ENCODE data around the gene RUNX2.

The RUNX2 gene

DNA sequence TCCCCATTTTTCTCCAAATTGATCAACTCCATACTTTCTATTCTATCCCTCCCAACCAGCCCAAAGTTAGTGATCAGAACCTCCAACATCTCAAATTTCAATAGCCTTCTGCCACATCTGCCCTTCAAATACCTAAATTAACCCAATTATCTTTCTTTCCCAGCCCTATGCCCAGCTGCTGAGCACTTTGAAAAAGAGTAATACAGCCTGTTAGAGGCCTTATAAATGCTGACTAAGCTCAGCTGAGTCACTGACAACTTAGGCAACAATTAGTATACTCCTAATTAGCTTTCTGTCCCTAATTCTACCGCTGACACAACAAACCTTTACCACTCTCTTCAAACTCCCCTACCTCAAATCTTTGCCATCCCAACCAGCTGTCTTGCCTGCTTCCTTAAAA is 23.5 kb downstream of the RUNX2 start:
- no peak for DNase-seq

DNA sequence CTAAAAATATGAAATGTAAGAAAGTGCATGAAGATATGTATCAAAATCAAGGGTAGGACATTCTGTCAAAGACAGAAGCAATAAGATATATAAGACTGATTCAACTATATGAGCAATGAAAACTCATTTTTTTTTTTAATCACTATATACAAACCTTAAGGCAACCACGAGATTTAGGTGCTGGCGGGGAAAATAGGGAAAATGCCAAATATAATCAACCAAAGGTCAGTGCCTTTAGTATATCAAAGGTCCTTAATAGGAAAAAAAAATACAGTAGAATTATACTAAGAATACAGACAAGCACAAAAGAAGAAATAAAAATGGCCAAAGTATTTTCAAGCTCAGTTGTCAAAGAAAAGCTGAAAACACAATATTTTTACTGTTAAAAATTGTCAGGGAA is 25.5 kb downstream of the RUNX2 start:
- DNase-seq: no peak

DNA sequence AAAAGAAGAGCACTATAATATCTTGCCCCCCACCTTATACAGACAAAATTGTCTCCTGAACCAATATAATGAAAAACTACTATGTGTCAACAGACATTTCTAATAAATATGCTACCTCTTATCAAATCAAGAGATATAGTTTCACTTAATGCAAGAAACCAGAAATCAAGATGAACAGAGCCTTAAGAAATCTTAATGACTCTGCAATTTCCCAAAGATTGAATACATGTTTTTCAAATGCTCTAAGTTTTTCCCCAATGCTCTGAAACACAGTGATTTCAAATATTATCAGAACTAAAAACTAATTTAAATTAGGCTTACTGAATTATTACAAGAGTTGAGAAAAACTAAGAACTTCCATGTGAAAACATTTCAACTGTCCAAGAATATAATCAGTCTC is 36.3 kb downstream of the RUNX2 start:
- no peak for DNase-seq

DNA sequence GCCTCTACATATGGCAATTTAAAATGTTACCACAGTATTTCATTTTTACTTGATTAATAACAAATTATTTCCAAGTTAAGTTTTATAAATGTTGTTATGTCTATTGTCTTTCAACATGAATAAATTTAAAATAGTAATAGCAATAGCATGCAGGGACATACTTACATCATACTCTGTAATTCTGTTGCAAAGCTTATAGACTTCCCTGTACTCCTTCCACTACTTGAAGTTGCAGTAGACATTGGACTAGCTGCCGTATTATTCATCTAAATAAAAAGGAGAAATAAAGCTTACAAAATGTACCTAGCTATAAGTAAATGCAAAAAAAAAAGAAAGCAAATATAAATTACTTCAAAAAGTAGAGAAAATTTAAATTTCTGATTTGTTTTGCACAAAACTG is 36.9 kb downstream of the RUNX2 start:
- no peak for DNase-seq

DNA sequence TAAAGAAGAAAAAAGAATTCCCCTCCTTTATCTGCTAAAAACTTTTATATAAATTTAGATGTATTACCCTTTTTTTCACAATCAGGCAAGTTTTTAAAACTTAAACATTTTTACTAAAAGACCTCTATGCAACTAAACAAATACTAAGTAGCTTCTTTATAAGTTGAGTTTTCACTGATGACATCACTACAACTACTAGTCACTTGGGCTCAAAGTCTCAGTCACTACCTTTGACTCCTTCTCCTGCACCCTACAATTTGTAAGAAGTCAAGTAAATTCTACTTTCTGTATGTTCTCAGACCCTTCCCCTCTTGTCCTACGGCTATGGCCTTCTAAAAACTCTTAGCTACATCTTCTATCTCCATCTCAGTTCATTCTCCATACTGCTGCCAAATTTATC is 38.4 kb downstream of the RUNX2 start:
- DNase-seq: no peak

DNA sequence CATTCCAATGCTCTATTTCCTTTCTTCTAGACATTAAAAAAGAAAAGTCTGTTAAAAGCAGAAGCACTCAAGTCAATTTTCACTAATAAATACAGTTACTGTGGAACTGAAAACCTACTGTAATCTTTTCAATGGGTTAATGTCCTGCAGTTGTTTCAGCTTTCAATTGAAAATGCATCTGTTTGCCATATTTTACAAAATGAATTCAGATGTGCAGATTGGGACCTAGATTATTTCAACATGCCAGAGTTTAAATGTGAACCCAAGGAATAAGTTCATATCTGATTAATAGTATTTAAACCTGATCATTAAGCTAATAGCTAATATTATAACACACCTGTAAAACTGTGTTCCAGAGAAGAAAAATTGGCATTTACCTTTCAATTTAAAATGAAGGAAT is 39.9 kb downstream of the RUNX2 start:
- no peak for DNase-seq

DNA sequence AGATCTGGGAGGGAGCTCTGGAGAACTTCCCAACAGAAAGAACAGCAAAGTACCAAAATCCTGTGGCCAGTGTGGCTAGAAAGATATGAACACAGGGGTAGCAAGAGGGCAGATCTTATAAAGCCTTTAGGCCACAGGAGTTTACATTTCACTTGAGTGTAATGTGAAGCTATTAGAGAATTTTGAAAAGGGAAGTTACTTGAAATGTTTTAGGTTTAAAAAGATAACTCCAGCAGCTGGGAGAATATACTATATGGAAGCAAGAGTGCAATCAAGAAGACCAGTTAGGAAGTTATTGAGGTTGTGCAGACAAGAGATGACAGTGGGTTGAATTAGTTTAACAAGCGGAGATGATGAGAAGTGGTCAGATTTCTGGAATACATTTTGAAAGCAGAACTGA is 41.7 kb downstream of the RUNX2 start:
- no peak for DNase-seq

DNA sequence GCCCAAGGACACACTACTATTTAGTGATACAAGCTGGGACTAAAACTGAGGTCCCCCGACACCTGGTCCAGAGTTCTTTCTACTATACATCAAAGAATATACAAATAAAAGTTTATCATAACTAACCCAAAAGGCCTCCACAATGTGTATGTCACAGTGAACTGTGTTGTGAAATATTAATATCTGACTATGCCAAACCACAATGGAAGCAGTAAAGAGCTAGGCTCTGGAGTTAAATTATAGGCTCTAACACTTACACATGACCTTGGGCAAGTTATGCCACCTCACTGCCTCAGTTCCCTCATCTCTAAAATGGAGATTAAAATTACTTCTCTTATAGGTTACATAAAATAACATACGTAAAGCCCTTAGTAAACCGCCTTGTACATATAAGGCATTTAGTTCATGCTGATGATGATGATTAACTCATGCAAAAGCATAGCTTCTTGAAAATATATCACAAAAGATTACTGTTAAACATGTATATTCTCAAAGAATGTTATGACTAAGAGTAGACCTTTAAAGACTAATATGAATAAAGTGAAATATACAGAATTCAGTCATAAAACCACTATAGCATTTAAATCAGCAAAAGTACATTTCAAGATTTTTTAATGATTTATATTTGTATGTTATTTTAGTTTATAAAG is 43.9 kb downstream of the RUNX2 start:
- no peak for DNase-seq

DNA sequence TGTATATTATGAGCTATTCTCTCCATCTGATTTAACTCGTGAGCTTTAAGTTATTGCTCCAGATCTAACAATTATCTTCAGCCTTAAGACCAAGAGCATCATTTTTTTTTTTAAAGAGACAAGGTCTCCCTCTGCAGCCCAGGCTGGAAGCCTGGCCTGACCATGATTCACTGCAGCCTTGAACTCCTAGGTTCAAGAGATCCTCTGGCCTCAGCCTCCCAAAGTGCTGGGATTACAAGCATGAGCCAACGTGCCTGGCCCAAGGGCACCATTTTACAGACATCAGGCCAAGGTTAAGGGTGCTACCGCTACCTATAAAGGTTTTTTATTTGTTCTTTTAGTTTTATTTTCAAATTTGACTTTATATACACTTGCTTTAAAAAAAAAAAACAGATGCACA is 47.3 kb downstream of the RUNX2 start:
- DNase-seq: no peak

DNA sequence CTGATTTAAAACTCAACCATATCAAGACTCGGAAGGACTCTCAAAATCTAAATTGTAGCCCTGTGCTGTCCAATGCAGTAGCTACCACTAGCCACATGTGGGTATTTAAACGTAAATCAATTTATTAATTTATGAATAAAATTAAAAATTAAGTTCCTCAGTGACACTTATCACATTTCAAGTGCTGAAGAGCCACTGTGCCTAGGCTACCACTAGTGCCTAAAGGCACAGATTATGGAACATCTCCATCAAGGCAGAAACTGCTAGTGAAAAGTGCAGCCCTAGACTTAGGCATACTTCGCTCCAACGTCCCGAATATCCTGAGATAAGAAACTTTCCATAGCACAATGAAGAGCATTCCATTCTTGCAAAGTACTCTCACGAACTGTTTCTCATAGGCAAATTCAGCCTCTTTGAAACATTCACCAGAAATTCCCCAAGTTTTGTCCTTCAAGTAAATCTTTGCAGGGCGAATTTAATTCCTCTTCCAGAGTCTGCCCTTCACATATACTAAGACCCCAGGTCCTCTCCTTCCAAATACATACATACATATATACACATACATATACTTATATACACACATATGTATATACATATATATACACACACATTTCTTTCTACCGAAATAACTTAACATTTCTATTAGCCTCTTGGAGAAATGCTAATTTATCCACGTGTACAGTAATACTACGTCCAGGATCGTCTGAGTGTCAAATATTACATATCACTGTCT is 48.3 kb downstream of the RUNX2 start:
- DNase-seq: no peak

DNA sequence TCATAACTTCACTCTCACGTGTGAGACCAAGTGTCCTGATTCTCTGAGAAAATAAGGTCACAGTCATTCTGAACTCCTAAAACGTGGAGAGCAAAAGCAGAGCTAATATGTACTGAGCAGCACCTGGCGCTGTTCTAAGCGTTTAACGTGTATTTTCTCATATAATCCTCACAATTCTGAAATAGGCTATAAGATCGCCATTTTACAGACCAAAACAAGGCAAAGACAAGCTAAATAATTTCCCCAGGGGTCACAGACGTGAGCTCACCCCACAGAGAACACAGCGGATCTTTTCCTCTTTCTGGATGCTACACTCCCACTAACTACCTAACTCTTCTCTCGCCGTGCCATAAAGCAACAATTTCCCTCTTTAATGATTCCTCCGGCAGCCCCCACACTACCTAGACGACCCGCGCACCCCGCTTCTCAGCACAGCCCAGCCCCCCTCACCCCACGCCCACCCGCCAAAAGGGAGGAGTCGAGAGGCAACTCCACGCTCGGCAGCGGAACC is 49.0 kb downstream of the RUNX2 start:
- DNase-seq: no peak

DNA sequence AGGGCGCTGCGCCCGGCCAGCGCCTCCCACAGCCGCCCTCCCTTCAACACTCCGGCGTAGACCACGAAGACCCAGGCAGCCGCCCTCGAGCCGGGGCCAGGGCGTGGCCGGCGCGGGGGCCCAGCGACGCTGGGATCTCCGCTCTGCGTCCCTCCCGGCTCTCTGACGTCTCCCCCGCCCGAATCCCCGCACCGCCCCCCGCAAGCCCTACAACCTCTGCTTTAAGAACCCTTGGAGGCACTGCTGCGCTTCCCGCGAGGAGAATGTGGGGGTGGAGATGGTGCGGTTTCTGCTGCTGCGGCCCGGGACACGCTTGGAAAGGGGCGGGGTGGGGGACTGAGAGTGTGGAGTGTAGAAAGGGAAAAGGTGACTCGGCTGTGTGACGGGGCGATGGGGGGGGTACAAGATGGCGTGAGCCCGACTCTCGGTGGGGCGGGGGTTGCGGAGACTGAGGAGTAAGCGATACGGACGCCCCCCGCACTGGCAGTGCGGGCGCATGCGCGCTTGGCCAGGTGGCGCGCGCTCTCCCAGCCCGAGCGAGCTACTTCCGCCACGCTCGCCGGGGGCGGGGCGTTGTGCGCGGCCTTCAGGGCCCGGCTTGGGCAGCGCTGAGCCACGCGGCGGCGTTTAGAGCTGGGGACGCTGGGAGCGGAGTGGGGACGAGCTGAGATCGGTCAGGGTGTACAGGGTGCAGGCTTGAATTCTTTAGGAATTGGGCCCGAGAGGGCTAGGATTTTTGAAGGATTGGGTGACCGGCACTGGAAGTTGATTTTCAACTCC is 49.6 kb downstream of the RUNX2 start, which contains the start of gene SUPT3H:
Gene SUPT3H (minus strand): TSS at position 381 of the 780 bp plus-strand sequence.
- DNase-seq: peak; percentile 86

DNA sequence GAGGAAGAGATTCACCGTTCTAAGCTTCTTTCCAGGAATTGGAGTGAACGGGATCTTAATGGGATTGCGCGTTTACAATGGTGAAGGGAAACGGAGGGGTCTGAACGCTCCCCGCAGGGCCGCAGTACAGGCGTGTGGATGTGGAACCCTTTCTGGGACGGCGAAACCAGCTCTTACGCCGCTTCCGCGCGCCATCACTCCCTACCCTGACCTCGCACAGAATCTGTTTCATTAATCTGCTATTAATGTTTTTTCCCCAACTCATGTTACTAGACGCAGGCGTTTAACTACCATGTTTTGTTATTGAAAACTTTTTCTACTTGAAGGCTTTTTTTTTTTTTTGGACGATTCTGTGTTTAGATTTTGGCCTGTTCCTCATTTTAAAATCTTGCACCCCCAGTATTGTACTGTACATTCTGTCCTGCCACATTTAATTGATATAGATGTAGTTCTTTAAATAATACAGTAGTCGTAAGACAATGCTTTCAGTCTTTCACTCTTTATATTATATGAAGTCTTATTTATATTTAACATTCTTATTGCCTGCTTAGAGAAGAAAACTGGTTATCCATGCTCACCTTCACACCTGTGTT is 50.3 kb downstream of the RUNX2 start:
- no peak for DNase-seq

DNA sequence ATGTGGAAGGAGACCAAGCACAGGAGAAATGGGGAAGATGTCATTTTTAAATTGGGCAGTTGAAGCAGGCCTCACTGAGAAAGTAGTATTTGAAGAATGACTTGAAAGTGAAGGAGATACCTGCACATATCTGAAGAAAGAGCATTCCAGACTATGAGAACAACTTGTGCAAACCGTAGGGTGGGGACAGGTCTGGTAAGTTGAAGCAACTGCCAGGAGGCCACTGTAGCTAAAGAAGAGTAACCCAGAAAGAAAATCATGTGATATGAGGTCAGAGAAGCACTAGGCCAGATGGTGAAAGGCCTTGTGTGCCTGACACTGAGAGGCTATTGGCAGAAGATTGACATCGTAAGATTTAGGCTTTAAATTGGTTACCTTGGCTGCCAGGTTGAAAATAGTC is 54.3 kb downstream of the RUNX2 start:
- DNase-seq: no peak

DNA sequence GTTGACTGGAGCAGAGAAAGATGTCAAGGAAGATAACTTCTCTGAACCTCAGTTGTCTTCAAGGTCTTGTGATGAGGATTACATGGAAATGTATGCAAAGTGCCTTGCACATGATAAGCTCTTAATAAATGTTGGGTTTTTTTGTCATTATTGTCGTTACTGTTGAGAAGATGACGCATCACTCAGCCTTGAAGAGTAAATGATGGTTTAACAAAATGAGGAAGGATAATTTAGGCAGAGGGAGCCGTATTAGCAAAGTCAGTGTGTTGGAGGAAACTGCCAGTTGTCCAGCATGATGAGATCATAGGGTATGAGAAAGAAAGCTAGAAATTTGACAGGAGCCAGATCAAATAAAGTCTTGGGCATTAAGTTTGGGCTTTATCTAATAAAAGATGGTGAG is 58.4 kb downstream of the RUNX2 start:
- DNase-seq: no peak

DNA sequence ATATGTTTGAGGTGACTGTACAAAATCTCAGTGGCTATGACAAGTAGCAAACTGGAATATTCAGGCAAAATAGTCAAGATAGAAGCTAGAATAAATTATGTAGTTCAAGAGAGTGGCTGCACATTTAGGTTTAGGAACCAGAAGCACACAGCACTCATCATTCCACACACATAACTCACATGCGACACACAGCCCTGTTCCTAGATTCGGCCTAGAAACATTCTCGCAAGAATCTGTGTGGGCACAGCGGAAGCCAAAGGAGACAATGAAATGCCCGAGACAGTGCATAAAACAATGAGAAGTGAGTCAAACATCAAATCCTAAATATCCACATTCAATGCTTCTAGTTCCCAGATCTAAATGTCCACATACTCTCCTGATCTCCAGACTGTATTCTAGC is 59.1 kb downstream of the RUNX2 start:
- no peak for DNase-seq

DNA sequence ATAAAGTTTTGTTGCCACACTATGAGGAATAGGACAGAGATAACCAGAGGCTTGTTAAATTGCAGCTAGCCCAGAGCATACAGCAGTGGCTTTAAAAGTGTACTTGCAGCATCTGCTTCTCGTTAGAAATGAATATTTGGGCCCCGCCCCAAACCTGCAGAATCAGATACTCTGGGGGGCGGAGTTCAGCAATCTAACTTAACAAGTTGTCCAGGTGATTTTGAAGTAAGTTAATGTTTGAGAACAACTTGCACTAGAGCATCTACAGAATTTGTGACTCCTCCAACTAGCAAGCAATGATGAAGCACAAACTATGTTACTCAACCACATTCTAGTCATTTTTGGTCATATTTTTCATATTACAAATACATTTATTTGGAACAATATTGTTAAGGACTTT is 60.2 kb downstream of the RUNX2 start:
- DNase-seq: no peak

DNA sequence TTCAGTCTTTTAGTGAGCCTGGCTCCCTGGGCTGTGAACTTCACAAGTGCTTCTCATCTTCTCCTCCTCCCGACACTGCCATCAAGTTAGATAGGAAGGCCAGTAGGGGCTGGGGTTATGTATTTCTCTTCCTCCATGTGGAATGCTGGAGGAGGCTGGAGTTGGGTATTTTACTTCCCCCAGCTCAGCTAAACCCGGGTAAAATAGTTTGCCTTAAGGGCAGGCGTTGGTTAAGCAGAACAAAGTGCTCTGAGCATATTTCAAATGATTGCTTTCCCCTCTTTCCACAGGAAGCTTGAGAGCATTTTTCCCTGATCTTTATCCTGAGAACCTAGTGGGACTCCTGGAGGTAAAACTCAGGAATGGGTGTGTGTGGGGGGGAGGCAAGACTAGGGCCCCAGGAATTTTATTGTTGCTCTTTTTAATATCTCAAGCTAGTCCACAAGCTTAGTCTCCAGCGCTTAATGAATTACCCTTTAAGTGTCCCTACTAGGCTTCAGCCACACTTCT is 66.5 kb downstream of the RUNX2 start:
- DNase-seq: no peak

DNA sequence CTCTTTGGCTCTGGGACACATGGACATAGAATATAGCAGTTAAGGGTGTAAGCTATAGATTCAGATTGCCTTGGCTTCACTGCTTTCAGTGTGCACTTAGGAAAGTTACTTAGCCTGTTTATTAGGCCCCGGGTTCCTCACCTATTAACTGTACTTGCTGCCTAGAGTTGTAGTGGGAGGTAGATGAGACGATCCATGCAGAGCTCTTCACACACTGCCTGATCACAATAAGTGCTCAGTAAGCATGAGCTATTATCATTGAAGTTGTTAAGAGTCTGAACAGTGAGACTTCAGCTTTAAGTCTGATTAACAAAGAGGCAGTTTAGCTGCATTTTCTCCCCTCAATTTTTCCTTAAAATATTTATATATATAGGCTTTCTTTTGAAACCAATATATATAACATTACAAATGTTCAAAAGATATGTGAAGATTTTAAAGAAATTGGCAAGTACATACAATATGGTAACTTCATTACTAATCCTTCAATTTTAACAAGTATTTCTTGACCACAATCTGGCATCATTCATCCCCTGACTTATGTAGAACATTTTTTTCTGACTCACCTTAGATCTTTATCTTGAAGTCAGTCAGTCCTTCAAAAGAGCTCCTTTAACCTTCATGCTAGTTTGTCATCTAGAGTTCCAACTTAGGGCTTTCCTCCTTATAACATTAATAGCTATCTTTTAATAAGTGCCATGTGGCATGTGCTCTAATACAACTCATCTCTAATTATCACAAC is 70.1 kb downstream of the RUNX2 start:
- DNase-seq: no peak

DNA sequence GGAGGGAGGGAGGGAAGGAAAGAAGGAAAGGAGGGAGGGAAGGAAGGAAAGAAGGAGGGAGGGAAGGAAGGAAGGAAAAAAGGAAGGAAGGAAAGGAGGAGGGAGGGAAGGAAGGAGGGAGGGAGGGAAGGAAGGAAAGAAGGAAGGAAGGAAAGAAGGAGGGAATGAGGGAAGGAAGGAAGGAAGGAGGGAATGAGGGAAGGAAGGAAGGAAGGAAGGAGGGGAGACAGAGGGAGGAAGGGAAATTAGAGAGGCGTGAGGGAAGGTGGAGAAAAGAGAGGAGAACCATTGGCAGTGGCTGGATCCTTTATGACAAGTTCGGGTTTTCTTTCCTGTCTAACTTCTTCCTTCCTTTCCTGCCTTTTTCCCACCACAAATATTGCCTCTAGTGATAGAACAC is 71.9 kb downstream of the RUNX2 start:
- DNase-seq: no peak

DNA sequence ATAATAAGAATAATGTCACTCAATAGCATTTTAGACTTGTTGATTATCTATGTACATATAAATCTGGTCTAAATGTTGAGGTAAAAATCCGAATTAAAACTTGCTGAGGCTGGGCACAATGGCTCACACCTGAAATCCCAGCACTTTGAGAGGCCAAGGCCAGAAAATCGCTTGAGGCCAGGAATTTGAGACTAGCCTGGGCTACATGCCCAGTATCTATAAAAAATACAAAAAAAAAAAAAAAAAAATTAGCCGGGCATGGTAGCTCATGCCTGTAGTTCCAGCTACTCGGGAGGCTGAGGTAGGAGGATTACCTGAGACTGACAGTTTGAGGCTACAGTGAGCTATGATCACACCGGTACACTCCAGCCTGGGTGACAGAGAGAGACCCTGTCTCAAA is 83.8 kb downstream of the RUNX2 start:
- DNase-seq: no peak

DNA sequence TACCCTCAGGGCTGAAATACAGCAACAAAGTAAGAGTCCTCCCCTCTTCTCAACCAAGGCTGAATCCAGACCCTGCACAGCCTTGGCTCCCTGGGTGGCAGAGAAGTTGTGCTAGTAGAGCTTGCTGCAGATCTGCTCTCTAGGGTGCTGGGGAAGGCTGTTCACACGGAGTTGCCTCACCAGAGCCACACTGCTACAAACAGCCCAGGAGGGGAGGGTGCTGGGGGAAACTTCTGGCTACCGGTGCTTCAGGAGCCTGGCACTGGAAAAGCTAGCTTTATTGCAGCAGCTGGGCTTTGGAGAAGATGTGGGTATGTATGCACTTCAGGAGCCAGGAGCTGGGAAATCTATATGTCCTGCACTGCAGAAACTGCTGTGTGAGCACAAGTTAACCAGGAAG is 87.2 kb downstream of the RUNX2 start:
- no peak for DNase-seq
